MM.1S (cell line): ENCODE results near the gene KDF1.

Experiments used
- DNase-seq: peaks from one replicate; pipeline ENCODE4 v3.0.0-alpha.2; 2015
- H2AFZ ChIP-seq: fragments of 300-600 bp; sonication (generic); 2 replicates; pipeline ENCODE4 v1.6.0; 2016; ENCODE audit warnings: antibody characterized with exemption, low read length
- H3F3A ChIP-seq: fragments of 300-600 bp; sonication (generic); 2 replicates; pipeline ENCODE4 v1.6.1; 2016; ENCODE audit warnings: mild to moderate bottlenecking, antibody characterized with exemption, low read length, moderate library complexity, mixed read lengths; ENCODE audit not compliant: insufficient read depth
- H3K27ac ChIP-seq: fragments of 300-600 bp; sonication (generic); 2 replicates; pipeline ENCODE4 v1.5.1; 2016; ENCODE audit warnings: mild to moderate bottlenecking, low read length
- H3K27me3 ChIP-seq: fragments of 300-600 bp; sonication (generic); replicated peaks from 2 replicates; pipeline ENCODE4 v1.6.0; 2016; ENCODE audit warnings: low read length; ENCODE audit not compliant: insufficient read depth
- H3K36me3 ChIP-seq: fragments of 300-600 bp; sonication (generic); replicated peaks from 2 replicates; pipeline ENCODE4 v1.6.1; 2016; ENCODE audit warnings: mild to moderate bottlenecking, low read length, mixed read lengths; ENCODE audit not compliant: insufficient read depth
- H3K4me1 ChIP-seq: fragments of 300-600 bp; sonication (generic); 2 replicates; pipeline ENCODE4 v1.6.1; 2016; ENCODE audit warnings: low read length, mixed read lengths
- H3K4me2 ChIP-seq: fragments of 300-600 bp; sonication (generic); 2 replicates; pipeline ENCODE4 v1.6.0; 2016; ENCODE audit warnings: low read depth, low read length
- H3K4me3 ChIP-seq: fragments of 300-600 bp; sonication (generic); 2 replicates; pipeline ENCODE4 v1.5.1; 2016; ENCODE audit warnings: low read length, mixed read lengths
- H3K79me2 ChIP-seq: fragments of 300-600 bp; sonication (generic); 2 replicates; pipeline ENCODE4 v1.6.1; 2016; ENCODE audit warnings: mixed run types, low read length, mixed read lengths
- H3K9ac ChIP-seq: fragments of 300-600 bp; sonication (generic); 2 replicates; pipeline ENCODE4 v1.6.1; 2016; ENCODE audit warnings: low read length, mixed read lengths
- H3K9me2 ChIP-seq: fragments of 300-600 bp; sonication (generic); replicated peaks from 2 replicates; pipeline ENCODE4 v1.6.1; 2016; ENCODE audit warnings: mild to moderate bottlenecking, low read length, mixed read lengths; ENCODE audit not compliant: insufficient read depth
- H3K9me3 ChIP-seq: fragments of 300-600 bp; sonication (generic); replicated peaks from 2 replicates; pipeline ENCODE4 v1.6.1; 2016; ENCODE audit warnings: mild to moderate bottlenecking, low read length, mixed read lengths; ENCODE audit not compliant: insufficient read depth
- H4K20me1 ChIP-seq: fragments of 300-600 bp; sonication (generic); 2 replicates; pipeline ENCODE4 v1.6.1; 2016; ENCODE audit warnings: mild to moderate bottlenecking, low read length, moderate library complexity, mixed read lengths; ENCODE audit not compliant: insufficient read depth
- EZH2 ChIP-seq: fragments of 300-600 bp; sonication (generic); optimal IDR thresholded peaks from 2 replicates; pipeline ENCODE3; 2017; ENCODE audit warnings: low read depth, mild to moderate bottlenecking, antibody characterized with exemption, low read length, mixed read lengths
- EZH2phosphoT487 ChIP-seq: fragments of 300-600 bp; sonication (generic); IDR thresholded peaks from 2 replicates; pipeline ENCODE4 v1.6.1; 2018; ENCODE audit warnings: antibody characterized with exemption, low read length
- TF ChIP-seq, protein P1 (sequence below): fragments of 300-600 bp; sonication (generic); IDR thresholded peaks from 2 replicates; pipeline ENCODE4 v1.5.1; 2016; ENCODE audit warnings: antibody characterized with exemption, low read length, mixed read lengths

KDF1 gene

DNA sequence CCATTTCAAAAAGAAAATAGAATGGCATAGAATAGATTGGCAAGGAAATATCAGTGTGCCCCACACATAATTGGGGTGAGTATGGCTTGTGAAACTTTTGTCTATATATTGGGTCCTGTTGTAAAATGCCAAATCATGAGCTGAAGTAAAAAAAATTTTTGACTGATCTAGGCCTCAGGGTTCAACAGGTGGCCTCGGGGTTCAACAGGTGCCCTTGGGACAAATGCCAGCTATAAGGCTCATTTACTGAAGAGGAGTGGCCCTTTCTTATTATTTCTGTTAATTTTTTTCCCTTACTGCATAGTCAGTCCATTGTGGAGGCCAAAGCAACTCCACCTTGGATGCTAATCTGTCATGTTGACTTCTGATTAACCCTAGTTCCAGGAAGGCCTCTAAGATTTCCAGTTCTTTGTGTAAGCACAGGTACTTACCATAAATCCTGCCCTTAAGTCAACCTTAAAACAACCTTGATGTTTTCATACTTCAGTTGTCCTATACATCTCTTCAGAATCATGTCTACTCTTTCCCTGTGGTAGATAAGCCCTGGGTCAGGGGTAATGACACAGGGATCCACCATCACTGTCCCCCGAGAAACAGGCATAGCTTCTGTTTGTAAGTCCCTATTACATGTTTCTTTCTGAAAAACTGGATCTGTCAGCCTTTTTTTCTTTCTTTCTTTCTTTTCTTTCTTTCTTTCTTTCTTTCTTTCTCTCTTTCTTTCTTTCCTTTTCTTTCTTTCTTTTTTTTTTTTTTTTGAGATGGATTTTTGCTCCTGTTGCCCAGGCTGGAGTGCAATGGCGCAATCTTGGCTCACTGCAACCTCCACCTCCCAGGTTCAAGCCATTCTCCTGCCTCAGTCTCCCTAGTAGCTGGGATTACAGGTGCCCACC lies 16.6 kb upstream of the KDF1 start:
- no peaks in the 10 kb centered on the region for H3K79me2 ChIP-seq
- no peaks in the 10 kb centered on the region for H3K9me3 ChIP-seq
- no peaks in the 10 kb centered on the region for H3F3A ChIP-seq
- no peak overlapping the region for H3K4me2 ChIP-seq
- no peak overlapping the region for H2AFZ ChIP-seq
- DNase-seq: no peak
- no peaks in the 10 kb centered on the region for H4K20me1 ChIP-seq
- no peak overlapping the region for H3K9ac ChIP-seq
- TF ChIP-seq EZH2phosphoT487 (no peak), EZH2 (no peak)
- TF ChIP-seq, protein P1, sequence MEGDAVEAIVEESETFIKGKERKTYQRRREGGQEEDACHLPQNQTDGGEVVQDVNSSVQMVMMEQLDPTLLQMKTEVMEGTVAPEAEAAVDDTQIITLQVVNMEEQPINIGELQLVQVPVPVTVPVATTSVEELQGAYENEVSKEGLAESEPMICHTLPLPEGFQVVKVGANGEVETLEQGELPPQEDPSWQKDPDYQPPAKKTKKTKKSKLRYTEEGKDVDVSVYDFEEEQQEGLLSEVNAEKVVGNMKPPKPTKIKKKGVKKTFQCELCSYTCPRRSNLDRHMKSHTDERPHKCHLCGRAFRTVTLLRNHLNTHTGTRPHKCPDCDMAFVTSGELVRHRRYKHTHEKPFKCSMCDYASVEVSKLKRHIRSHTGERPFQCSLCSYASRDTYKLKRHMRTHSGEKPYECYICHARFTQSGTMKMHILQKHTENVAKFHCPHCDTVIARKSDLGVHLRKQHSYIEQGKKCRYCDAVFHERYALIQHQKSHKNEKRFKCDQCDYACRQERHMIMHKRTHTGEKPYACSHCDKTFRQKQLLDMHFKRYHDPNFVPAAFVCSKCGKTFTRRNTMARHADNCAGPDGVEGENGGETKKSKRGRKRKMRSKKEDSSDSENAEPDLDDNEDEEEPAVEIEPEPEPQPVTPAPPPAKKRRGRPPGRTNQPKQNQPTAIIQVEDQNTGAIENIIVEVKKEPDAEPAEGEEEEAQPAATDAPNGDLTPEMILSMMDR: no peak
- H3K9me2 ChIP-seq: no peaks in the 10 kb centered on the region
- no peaks in the 10 kb centered on the region for H3K27me3 ChIP-seq
- no peaks in the 10 kb centered on the region for H3K36me3 ChIP-seq
- H3K4me1 ChIP-seq: no peaks in the 10 kb centered on the region
- H3K4me3 ChIP-seq: no peak overlapping the region
- H3K27ac ChIP-seq: no peak overlapping the region

DNA sequence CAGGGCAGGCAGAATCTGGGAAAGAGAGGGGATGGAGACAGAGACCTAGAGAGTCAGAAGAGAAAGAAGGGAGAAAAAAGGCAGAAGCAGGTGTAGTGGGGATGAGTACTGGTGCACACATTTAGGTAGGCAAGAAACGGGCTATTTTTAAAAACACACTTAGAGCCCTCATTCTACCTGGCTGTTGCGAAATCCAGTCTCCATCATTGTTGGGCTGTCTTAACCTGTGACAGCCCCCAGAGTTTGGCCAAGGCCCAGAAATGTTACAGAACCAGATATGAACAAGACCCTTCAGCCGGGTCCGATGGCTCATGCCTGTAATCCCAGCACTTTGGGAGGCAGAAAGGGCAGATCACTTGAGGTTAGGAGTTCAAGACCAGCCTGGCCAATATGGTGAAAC lies 12.6 kb upstream of the KDF1 start:
- Histone ChIP-seq H3K4me3 (no peak overlapping the region), H3F3A (no peaks in the 10 kb centered on the region), H3K9me3 (no peaks in the 10 kb centered on the region), H3K27ac (no peak overlapping the region), H3K79me2 (no peaks in the 10 kb centered on the region), H3K36me3 (no peaks in the 10 kb centered on the region), H2AFZ (no peak overlapping the region), H3K4me1 (no peaks in the 10 kb centered on the region), H3K4me2 (no peak overlapping the region), H4K20me1 (no peaks in the 10 kb centered on the region), H3K9me2 (no peaks in the 10 kb centered on the region), H3K27me3 (no peaks in the 10 kb centered on the region), H3K9ac (no peak overlapping the region)
- no peak for TF ChIP-seq EZH2
- TF ChIP-seq, protein P1: no peak
- no peak for DNase-seq

DNA sequence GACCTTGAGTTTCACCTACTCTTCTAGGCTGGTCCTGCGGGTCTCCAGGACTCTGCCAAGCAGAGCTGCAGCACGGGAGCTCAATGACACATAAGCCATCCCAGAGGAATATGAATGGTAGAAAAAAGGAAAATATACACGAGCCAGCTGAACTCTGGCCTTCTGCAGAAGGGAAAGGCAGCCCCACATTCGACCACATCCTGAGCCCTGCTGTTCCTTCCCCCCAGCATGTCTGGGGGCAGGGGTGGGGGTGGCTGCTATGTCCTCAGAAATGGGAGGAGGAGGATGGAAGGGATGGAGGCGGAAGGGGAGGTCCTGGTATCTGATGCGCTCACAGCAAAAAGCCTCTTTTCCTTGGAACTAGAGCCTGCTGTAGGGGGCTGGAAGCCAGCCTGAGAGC lies 12.1 kb upstream of the KDF1 start:
- Histone ChIP-seq H3K79me2 (no peaks in the 10 kb centered on the region), H3F3A (no peaks in the 10 kb centered on the region), H3K4me2 (no peak overlapping the region), H3K4me3 (no peak overlapping the region), H3K36me3 (no peaks in the 10 kb centered on the region), H3K9me3 (no peaks in the 10 kb centered on the region), H2AFZ (no peak overlapping the region), H3K9me2 (no peaks in the 10 kb centered on the region), H3K4me1 (no peaks in the 10 kb centered on the region), H4K20me1 (no peaks in the 10 kb centered on the region), H3K27ac (no peak overlapping the region), H3K27me3 (no peaks in the 10 kb centered on the region), H3K9ac (no peak overlapping the region)
- no peak for DNase-seq
- TF ChIP-seq EZH2phosphoT487 (no peak), EZH2 (no peak)
- TF ChIP-seq, protein P1: no peak
